ENCODE data around the gene ARHGAP6. TPM values are rescaled to one million over a fixed set of nuclear protein-coding genes. Genes with fewer than 3 reads are reported as not detected.

The ARHGAP6 gene
- total and polyA plus RNA-seq, 2 of the 13 experiments (the other 11 are each of a cell fraction or from before 2014, with no cell fraction given): 0.11 TPM; not detected in 1

DNA sequence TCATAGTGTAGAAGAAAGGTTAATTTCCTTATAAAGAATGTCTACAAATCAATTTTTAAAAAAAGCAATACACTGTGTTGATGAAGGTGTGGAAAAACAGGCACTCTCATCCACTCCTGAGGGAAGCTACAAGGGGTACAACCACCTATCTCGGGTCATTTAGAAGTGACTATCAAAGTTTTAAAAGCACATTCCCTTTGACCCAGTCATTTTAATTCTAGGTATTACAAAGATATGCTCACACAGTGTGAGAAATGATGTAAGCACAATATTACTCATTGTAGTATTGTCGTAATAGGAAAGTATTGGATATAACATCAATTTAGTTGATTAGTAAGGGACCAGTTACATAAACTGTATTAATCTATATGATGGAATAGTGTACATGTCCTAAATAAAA, 562.0 kb downstream of the ARHGAP6 start:
- CTCF ChIA-PET (ENCODE audit: low intra/inter-chr PET ratio, low total read pairs): no interaction called here
- H3K27ac ChIP-seq (ENCODE audit: extremely low read length, insufficient read depth, low read length): no peak overlapping the region
- H3K9ac ChIP-seq (ENCODE audit: insufficient read depth, low read depth, low read length): no peak overlapping the region
- H3K4me3 ChIP-seq (replicated peaks in 1 of 3; ENCODE audit: insufficient read depth in 1 of 3, low read depth in 2 of 3, low read length in 3 of 3): no peak overlapping the region
- DNase-seq (ENCODE audit: low spot score) (no peak), ATAC-seq (no peak), FAIRE-seq (no peak)
- intact Hi-C loops (cut with micrococcal nuclease; ENCODE audit: unreplicated experiment): loop anchor here (10.0 kb wide), 1 partner anchor 309 kb away; no protein-coding TSS in a partner anchor
- POLR2A ChIA-PET: no interaction called here
- WGBS (ENCODE audit: low lambda C conversion rate): 82% methylated on average over 2 of the region's 2 CpGs
- H4K20me1 ChIP-seq (ENCODE audit: insufficient read depth, low read length): no peaks in the 10 kb centered on the region
- no peak overlapping the region for H2AFZ ChIP-seq (ENCODE audit: low read length)
- H3K4me2 ChIP-seq (ENCODE audit: low read depth, low read length): no peak overlapping the region
- TF ChIP-seq, protein P1, sequence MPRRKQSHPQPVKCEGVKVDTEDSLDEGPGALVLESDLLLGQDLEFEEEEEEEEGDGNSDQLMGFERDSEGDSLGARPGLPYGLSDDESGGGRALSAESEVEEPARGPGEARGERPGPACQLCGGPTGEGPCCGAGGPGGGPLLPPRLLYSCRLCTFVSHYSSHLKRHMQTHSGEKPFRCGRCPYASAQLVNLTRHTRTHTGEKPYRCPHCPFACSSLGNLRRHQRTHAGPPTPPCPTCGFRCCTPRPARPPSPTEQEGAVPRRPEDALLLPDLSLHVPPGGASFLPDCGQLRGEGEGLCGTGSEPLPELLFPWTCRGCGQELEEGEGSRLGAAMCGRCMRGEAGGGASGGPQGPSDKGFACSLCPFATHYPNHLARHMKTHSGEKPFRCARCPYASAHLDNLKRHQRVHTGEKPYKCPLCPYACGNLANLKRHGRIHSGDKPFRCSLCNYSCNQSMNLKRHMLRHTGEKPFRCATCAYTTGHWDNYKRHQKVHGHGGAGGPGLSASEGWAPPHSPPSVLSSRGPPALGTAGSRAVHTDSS (CRISPR knock-in tag; conservative IDR thresholded peaks at IDR 0.05): no peak
- TF ChIP-seq POLR2AphosphoS5 (IDR thresholded peaks at IDR 0.05; ENCODE audit: low read depth, low read length) (no peak), ERF (CRISPR knock-in tag; IDR thresholded peaks at IDR 0.05) (no peak), HNRNPH1 (optimal IDR thresholded peaks at IDR 0.05; ENCODE audit: low read depth, low read length) (no peak), AHR (CRISPR knock-in tag; IDR thresholded peaks at IDR 0.05) (no peak), HES4 (CRISPR knock-in tag; IDR thresholded peaks at IDR 0.05; ENCODE audit: borderline replicate concordance) (no peak), HNRNPL (IDR thresholded peaks at IDR 0.05; ENCODE audit: low read depth, low read length) (no peak), ZZZ3 (CRISPR knock-in tag; IDR thresholded peaks at IDR 0.05; ENCODE audit: borderline replicate concordance) (no peak), SIX4 (CRISPR knock-in tag; IDR thresholded peaks at IDR 0.05) (no peak), ZNF660 (CRISPR knock-in tag; IDR thresholded peaks at IDR 0.05; ENCODE audit: borderline replicate concordance, low read depth) (no peak), ZFP62 (CRISPR knock-in tag; IDR thresholded peaks at IDR 0.05) (no peak), NR2F6 (IDR thresholded peaks at IDR 0.05) (no peak), NR2F6 (CRISPR knock-in tag; IDR thresholded peaks at IDR 0.05) (no peak), ZNF780A (CRISPR knock-in tag; IDR thresholded peaks at IDR 0.05) (no peak), CHCHD3 (CRISPR knock-in tag; IDR thresholded peaks at IDR 0.05) (no peak), ZNF556 (CRISPR knock-in tag; IDR thresholded peaks at IDR 0.05; ENCODE audit: borderline replicate concordance) (no peak), ZIK1 (CRISPR knock-in tag; IDR thresholded peaks at IDR 0.05; ENCODE audit: borderline replicate concordance, low read depth) (no peak)
- TF ChIP-seq, protein P2, sequence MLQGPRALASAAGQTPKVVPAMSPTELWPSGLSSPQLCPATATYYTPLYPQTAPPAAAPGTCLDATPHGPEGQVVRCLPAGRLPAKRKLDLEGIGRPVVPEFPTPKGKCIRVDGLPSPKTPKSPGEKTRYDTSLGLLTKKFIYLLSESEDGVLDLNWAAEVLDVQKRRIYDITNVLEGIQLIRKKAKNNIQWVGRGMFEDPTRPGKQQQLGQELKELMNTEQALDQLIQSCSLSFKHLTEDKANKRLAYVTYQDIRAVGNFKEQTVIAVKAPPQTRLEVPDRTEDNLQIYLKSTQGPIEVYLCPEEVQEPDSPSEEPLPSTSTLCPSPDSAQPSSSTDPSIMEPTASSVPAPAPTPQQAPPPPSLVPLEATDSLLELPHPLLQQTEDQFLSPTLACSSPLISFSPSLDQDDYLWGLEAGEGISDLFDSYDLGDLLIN (CRISPR knock-in tag; IDR thresholded peaks at IDR 0.05; ENCODE audit: borderline replicate concordance): no peak
- TF ChIP-seq, protein P3, sequence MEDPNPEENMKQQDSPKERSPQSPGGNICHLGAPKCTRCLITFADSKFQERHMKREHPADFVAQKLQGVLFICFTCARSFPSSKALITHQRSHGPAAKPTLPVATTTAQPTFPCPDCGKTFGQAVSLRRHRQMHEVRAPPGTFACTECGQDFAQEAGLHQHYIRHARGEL (CRISPR knock-in tag; IDR thresholded peaks at IDR 0.05): no peak
- TF ChIP-seq, protein P4, sequence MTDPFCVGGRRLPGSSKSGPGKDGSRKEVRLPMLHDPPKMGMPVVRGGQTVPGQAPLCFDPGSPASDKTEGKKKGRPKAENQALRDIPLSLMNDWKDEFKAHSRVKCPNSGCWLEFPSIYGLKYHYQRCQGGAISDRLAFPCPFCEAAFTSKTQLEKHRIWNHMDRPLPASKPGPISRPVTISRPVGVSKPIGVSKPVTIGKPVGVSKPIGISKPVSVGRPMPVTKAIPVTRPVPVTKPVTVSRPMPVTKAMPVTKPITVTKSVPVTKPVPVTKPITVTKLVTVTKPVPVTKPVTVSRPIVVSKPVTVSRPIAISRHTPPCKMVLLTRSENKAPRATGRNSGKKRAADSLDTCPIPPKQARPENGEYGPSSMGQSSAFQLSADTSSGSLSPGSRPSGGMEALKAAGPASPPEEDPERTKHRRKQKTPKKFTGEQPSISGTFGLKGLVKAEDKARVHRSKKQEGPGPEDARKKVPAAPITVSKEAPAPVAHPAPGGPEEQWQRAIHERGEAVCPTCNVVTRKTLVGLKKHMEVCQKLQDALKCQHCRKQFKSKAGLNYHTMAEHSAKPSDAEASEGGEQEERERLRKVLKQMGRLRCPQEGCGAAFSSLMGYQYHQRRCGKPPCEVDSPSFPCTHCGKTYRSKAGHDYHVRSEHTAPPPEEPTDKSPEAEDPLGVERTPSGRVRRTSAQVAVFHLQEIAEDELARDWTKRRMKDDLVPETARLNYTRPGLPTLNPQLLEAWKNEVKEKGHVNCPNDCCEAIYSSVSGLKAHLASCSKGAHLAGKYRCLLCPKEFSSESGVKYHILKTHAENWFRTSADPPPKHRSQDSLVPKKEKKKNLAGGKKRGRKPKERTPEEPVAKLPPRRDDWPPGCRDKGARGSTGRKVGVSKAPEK (CRISPR knock-in tag; IDR thresholded peaks at IDR 0.05; ENCODE audit: borderline replicate concordance): no peak
- BruUV-seq (replicated peaks): no TSS peak
- in situ Hi-C loops (cut with HindIII; ENCODE audit: extremely low pct_ligation_motif_present, low pct_unique_long_range_greater_than_20kb): loop anchor here (10.0 kb wide), 2 partner anchors 659 to 909 kb away; no protein-coding TSS in a partner anchor
- H3K4me1 ChIP-seq (ENCODE audit: insufficient read depth, low read length): peaks cover 26% of the 10 kb centered on the region
- H3K79me2 ChIP-seq (ENCODE audit: insufficient read depth, low read length): no peaks in the 10 kb centered on the region
- H3K9me3 ChIP-seq (ENCODE audit: low read length): no peaks in the 10 kb centered on the region
- no peaks in the 10 kb centered on the region for H3K27me3 ChIP-seq (ENCODE audit: control insufficient read depth in 1 of 2, insufficient read depth in 2 of 2, low read length in 2 of 2)
- no peaks in the 10 kb centered on the region for H3K36me3 ChIP-seq (replicated peaks in 1 of 2; ENCODE audit: control insufficient read depth in 1 of 2, insufficient read depth in 2 of 2, low read length in 2 of 2)

All from HepG2 (cell line).